IPS-NIHi11 (cell line): ENCODE results near the gene TOR1AIP1.
A peak's percentile ranks its signal among the peaks of the same experiment; 100 is the strongest.

Experiments used
- DNase-seq: peaks from one replicate; pipeline ENCODE4 v3.0.0; 2012; ENCODE audit warnings: mixed read lengths, low spot score

TOR1AIP1 gene

GRCh38 chr1:179881642-179882252 is 338 bp upstream of the TOR1AIP1 start:
- peak; percentile 74 for DNase-seq

DNA sequence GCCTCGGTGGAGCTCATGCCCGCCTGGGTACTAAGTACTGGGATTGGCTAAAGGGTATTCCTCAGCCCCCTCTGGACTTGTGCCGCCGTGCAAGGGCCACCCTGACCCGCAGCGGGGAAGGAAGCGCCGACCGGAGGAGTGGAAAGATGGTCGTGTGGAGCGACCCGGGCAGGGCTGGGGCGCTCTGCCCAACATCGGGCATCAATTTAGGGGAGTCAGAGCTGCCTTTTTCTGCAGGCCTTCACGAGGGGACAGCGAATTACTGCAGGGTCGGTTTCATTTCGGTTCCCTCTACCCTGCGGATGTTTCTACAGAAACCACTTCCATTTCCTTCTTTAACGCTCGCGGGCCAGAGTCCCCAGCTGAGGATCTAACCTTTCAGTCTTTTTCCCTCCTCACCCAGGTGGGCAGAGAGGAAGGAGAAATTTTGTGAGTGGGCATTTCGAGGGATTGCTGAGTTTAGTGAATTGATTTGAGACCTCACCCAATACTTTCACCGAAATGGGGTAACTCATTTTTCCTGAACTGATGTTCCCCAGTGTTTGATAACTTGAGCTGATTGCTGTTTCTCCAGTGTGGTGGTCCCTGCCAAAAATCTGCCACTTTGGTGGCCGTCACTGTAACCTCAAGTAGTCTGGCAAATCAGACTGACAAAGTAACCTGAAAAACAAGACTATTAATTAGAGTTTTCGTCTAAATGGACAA is 1.1 kb downstream of the TOR1AIP1 start:
- DNase-seq = peak; percentile 72

- DNase-seq = peak; percentile 10
Measured at GRCh38 chr1:179883745-179884138, 1.7 kb downstream of the TOR1AIP1 start.

DNA sequence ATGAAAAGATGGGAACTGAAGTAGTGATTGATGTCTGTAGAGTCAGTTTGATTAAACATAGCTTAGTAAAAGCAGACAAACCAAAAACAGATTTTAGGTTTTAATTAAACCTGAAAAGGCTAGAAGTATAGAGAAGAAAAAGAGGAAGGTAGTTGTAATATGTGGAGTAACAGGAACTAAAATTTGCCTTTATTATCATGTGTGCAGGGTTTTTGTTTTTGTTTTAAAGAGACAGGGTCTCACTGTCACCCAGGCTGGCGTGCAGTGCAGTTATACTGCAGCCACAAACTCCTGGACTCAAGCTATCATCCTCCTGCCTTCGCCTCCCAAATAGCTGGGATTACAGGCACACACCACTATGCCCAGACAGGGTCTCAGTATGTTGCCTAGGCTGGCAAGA is 6.0 kb downstream of the TOR1AIP1 start:
- DNase-seq = no peak

- DNase-seq = no peak
Measured at GRCh38 chr1:179889589-179889988, 7.5 kb downstream of the TOR1AIP1 start.

DNA sequence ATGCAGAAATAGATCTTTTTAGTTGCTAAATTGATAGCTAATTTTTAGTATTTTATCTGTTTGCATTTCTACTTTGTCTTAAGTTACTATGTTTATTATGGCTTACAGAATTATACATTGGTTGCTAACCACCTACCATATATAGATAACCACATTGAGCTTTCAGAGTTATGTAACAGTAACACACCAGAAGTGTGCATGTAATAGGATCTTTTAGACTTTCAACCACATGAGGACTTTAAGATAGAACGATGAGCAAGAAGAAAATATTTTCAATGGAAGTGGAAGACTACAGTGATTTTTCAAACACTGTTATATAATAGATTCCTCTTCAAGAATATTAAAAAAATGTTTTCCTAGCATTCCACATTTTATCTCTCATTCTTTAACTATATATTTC is 28.8 kb downstream of the TOR1AIP1 start:
- no peak for DNase-seq

DNA sequence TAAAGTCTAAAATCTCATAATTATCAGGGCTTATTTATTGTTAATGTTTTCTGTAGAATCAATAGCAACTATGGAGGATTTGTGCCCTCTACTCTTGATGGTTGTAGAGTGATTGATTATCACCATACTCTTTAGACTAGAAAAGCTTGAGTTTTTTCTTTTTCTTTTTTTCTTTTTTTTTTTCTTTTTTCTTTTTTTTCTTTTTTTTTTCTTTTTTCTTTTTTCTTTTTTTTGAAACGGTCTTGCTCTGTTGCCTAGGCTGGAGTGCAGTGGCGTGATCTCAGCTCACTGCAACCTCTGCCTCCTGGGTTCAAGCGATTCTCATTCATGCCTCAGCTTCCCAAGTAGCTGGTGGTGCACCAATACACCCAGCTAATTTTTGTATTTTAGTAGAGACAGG is 29.7 kb downstream of the TOR1AIP1 start:
- no peak for DNase-seq

- DNase-seq = no peak
Measured at GRCh38 chr1:179917601-179918429, 35.7 kb downstream of the TOR1AIP1 start.

DNA sequence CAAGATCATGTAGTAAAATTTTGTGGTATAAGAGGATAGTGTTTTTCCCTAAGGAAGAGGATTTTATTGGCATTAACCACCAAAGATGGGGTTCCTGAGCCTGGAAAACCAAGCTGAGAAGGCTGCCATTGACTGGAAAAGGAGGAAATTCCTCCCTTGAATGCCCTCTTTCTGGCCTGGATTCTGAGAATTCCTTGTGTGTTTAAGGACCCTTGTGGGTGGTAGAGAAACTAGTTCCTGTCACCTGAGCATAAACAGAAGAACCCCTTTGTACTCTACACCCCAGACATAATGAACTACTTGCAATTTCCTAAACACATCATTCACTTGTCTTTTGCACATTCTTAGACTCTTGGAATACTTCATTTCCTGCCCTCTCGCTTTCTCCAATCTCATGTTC is 39.4 kb downstream of the TOR1AIP1 start:
- DNase-seq = peak; percentile 17

DNA sequence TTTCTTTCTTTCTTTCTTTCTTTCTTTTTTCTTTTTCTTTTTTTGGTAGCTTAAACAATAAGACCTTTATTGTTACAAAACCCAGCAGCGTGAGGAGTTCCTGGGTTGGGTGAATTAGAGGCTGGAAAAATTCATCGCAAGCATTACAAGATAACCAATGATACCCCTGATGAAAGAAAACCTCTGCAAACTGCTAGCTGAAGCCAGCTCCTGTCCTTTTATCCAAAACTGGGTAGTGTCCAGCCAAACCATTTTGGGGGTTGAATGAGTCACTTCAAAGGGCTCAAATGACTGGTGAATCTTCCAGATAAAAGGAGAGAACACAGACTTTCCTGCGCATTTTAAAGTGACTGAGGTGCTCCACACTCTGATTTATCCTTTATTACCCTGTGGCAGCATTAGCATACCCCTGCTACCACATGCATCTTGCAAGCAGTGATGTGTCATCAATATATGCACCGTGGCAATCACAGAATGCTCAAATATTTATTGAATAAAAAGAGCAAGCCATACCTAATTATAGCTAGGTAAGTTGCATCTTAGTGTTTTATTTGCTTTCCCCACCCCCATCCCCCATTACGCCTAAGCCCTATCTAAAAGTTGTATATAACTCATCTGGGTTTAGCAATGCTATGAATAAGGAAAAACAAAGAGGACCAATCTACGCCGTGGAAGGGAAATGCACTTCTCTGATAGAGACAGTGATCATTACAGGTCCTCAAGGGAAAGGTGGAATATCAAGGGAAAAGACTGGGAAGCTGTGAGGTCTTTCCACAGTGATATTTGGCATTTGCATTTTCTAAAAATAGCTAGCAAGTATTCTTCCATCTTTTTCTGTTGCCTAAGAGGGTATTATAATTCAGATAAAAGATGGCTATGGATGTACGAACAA is 40.1 kb downstream of the TOR1AIP1 start:
- DNase-seq = no peak

DNA sequence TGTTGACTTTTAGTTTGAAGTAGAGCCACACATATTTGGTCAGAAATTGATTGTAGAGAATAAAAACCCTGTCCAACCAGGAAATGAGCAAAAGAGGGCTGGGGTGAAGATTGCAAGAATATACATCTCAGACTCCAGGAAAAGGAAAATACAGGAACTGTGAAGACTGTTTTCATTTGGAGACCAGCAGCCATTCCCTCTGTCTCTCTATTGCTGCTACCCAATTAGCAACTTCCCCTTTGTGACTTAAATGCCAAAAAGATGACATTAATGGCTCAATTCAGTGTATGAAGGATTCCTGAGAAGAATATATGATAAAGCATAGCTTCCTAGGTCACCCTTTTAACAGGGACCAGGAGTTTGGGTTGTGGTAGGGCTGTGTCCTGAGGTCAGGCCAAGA is 40.9 kb downstream of the TOR1AIP1 start:
- no peak for DNase-seq

DNA sequence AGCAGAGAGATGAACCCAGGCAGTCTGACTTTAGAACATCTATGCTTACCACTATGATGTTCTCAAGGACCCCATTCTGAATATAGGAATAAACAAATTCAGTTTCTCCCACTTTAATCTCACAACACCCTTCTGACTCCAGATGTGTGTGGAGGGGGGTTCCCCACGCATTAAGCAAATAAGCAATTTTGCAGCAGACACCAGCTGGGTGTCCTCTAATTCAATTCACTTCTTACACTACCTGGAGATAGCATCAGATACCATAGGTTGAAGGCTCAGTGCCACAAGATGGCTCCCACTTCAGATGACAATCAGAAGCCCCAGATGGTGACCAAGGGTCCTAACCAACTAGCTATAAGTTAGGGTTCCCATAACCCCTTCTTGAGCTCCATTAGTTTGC is 42.2 kb downstream of the TOR1AIP1 start:
- DNase-seq = no peak

DNA sequence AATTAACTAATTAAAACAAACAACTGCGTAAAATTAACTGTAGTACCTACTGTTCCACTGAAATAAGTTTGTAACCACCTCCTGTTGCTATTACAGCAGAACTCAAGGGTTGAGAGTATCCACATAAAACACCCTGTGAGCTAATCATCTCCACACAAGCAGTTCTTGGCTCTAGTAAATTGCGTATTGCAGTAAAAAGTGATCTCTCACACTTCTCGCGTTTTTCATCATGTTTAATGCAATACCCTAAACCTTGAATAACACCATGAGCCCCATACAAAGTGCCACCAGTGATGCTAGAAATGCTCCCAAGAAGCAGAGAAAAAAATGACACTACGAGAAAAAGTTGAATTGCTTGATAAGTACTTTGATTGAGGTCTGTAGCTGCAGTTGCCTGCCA is 43.2 kb downstream of the TOR1AIP1 start:
- DNase-seq = no peak

DNA sequence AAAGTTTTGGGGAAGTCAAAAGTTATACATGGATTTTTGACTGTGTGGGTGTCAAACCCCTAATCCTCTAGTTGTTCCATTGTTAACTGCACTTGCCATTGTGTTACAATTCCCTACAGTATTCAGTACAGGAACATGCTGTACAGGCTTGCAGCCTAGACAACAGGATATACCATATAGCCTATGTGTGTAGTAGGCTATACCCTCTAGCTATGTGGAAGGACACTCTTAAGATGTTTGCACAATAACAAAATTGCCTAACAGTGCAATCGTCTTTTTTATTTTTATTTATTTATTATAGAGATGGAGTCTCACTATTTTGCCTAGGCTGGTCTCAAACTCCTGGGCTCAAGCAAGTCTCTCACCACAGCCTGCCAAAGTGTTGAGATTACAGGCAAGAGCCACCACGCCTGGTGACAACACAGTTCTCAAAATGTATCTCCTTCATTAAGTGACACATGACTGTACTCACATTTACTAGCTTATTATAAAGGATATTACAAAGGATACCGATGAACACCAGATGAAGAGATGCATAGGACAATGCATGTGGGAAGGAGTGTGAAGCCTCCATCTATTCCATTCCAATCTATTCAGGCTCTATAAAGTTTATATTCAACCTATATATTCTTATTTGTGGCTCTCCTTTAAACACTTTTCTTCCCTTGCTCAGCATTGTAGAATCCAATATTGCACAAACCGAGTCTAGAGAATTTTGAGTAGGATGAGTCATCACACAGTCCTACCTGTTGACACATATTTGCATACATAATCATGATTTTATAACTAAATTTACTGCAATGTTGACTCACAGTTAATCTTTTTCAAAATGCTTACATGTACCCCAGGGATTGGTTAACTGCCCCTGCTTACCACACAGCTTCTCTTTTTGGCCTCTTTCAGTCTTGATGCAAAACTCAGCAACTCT is 44.1 kb downstream of the TOR1AIP1 start:
- no peak for DNase-seq

- no peak for DNase-seq
Measured at GRCh38 chr1:179926850-179927205, 44.7 kb downstream of the TOR1AIP1 start.

- DNase-seq = no peak
Measured at GRCh38 chr1:179929955-179930798, 48.1 kb downstream of the TOR1AIP1 start.

DNA sequence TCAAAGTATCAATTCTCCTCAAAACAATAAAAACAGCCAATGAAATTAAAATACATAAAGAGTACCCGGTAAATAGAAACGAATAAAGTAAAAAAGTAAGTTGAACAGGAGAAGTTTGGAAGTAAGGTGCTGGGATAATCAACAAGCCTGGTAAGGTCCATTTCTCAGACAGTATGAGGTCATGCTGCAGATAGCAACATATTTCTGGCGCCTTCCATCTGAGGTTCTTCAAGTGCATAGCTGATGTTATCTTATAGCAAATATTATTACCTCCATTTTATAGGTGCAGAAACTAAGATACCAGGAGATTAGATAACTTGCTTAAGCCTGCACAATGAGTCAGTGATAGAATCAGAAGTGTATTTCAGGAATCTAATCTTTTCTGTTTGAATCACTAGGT is 48.8 kb downstream of the TOR1AIP1 start:
- DNase-seq = no peak

- no peak for DNase-seq
Measured at GRCh38 chr1:179933219-179933618, 51.1 kb downstream of the TOR1AIP1 start.

- no peak for DNase-seq
Measured at GRCh38 chr1:179935909-179936496, 53.9 kb downstream of the TOR1AIP1 start.
